ENCODE measurements around the gene MAPT. TPM values are rescaled to one million over a fixed set of nuclear protein-coding genes. Genes with fewer than 3 reads are reported as not detected.

Gene MAPT
- total RNA-seq, 6 experiments from 2014 or later: 0.11 to 0.43 (median 0.26) TPM

DNA sequence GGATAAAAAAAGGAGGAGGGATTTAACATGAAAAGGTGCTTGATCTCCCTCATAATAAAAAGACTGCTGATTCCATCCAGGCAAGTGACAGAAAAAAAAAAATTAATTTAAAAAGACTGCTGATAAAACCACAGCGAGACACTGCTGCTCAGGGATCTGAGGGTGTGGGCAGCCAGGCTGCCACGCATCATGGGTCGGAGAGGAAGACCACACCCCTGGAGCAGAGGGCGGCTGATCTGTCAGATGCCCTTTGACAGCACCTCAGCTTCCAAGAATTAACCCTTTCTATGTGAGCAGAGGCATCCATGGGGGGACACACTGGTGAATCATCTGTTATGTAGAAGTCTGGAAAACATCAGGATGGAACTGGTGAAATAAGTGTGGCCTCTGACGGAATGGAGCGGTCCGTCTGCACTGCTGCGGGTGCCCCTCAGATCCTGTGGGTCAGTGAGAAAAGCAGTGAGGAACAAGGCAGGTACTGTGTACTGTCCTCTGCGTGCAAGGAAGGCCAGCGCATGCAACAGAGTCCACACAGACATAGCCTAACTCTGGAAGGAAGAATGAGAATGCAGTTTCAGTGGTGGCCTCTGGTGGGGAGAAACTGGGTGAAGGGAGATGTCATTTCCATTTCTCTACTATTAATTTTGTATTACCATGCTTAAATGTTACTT is 19.8 kb downstream of the MAPT start:
- peaks cover 42% of the 10 kb centered on the region for H3K27me3 Mint-ChIP-seq (ENCODE audit: insufficient read depth)
- H3K9me3 Mint-ChIP-seq: peaks cover 9% of the 10 kb centered on the region
- no peak overlapping the region for H3K4me3 Mint-ChIP-seq
- no peak for DNase-seq
- H3K36me3 Mint-ChIP-seq (ENCODE audit: low read depth): 0 out of 2 replicates have a peak, but pooled peaks cover 4% of the 10 kb centered on the region
- no peaks in the 10 kb centered on the region for H3K4me1 Mint-ChIP-seq (ENCODE audit: low read depth)
- H3K27ac Mint-ChIP-seq: no peak overlapping the region
- TF ChIP-seq, protein P1, sequence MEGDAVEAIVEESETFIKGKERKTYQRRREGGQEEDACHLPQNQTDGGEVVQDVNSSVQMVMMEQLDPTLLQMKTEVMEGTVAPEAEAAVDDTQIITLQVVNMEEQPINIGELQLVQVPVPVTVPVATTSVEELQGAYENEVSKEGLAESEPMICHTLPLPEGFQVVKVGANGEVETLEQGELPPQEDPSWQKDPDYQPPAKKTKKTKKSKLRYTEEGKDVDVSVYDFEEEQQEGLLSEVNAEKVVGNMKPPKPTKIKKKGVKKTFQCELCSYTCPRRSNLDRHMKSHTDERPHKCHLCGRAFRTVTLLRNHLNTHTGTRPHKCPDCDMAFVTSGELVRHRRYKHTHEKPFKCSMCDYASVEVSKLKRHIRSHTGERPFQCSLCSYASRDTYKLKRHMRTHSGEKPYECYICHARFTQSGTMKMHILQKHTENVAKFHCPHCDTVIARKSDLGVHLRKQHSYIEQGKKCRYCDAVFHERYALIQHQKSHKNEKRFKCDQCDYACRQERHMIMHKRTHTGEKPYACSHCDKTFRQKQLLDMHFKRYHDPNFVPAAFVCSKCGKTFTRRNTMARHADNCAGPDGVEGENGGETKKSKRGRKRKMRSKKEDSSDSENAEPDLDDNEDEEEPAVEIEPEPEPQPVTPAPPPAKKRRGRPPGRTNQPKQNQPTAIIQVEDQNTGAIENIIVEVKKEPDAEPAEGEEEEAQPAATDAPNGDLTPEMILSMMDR (IDR thresholded peaks at IDR 0.05): no peak

DNA sequence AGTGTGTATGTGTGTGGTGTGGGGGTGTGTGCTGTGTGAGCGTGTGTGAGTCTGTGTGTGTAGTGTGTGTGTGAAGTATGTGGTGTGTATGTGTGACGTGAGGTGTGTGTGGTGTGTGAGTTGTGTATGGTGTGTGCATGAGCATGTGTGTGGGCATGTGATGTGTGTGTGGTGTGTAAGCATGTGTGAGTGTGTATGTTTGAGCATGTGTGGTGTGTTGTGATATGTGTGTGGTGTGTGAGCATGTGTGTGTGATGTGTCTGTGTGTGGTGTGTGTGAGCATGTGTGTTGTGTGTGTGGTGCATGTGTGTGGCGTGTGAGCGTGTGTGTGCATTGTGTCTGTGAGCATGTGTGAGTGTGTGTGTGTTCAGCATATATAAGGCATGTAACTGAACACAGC is 20.9 kb downstream of the MAPT start:
- Mint-ChIP-seq H3K4me3 (no peak overlapping the region), H3K27ac (no peak overlapping the region), H3K9me3 (peaks cover 9% of the 10 kb centered on the region), H3K27me3 (ENCODE audit: insufficient read depth) (peaks cover 47% of the 10 kb centered on the region), H3K36me3 (ENCODE audit: low read depth) (0 out of 2 replicates have a peak, but pooled peaks cover 4% of the 10 kb centered on the region), H3K4me1 (ENCODE audit: low read depth) (no peaks in the 10 kb centered on the region)
- TF ChIP-seq, protein P1 (IDR thresholded peaks at IDR 0.05): no peak
- no peak for DNase-seq

DNA sequence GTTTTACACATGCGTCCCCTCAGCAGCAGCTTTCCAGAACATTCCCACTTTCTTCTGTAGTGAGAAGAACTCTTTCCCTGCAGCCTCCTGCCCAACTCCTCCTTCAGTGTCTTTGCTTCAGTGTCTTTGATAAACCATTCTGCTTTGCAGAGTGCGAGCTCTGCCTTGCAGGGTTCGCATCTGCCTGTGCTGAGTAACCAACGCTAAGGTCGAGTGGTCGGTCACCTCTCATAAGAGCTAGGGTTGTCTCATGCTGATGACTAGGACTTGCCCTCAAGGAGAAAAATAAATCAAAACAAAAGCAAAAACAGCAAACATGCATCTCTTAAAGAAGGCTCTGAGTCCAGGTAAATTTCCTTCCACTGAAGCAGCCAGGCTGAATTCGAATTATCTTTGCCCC is 22.7 kb downstream of the MAPT start:
- H3K27me3 Mint-ChIP-seq (ENCODE audit: insufficient read depth): peaks cover 56% of the 10 kb centered on the region
- no peak for DNase-seq
- no peak overlapping the region for H3K27ac Mint-ChIP-seq
- H3K4me3 Mint-ChIP-seq: no peak overlapping the region
- H3K36me3 Mint-ChIP-seq (ENCODE audit: low read depth): 0 out of 2 replicates have a peak, but pooled peaks cover 3% of the 10 kb centered on the region
- TF ChIP-seq, protein P1 (IDR thresholded peaks at IDR 0.05): no peak
- no peaks in the 10 kb centered on the region for H3K4me1 Mint-ChIP-seq (ENCODE audit: low read depth)
- peaks cover 7% of the 10 kb centered on the region for H3K9me3 Mint-ChIP-seq

DNA sequence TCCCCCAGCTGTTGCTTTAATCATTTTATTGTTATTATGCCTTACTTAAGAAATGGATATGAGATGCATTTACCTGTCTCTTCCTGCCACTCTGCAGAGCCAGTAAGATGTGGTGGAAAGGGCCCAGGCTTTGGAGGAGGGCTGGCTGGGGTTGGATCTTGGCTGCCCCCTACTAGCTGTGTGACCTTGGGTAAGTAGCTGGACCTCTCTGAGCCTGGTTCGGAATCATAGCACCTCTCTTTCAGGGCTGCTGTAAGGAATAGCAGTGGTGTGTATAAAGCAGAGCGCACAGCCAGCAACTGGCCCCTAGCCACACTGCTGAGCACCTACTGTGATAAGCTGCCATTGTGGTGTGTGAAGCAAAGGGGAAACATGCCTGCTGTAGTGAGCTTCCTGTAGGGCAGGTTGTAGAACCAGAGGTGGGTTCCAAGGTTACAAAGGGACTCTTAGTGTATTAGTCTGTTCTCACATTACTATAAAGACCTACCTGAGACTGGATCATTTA is 23.9 kb downstream of the MAPT start:
- DNase-seq: no peak
- Mint-ChIP-seq H3K4me1 (ENCODE audit: low read depth) (no peaks in the 10 kb centered on the region; the same call in 1 of the 2 replicates), H3K36me3 (ENCODE audit: low read depth) (no peaks in the 10 kb centered on the region), H3K4me3 (no peak overlapping the region), H3K27me3 (ENCODE audit: insufficient read depth) (peaks cover 60% of the 10 kb centered on the region), H3K9me3 (no peaks in the 10 kb centered on the region), H3K27ac (no peak overlapping the region)
- TF ChIP-seq, protein P1 (IDR thresholded peaks at IDR 0.05): no peak

DNA sequence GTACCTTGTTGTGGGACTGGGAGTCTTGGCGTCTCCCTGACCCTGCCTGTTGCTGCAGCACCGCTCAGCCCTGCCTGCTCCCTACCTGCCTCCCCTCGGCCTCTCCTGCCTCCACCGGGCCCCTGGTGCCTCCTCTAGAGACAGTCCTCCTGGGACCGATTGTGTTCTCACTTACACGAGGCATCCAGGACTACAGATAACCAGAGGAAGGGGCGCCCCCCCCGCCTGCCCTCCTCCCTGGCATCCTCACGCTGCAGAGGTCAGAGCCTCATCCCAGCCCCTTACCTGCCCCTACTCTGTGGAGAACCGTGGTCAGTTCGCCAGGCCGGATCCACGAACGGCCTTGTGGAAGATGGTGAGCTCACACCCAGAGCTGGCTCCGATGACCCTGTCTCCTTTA is 24.8 kb downstream of the MAPT start:
- no peak overlapping the region for H3K4me3 Mint-ChIP-seq
- no peaks in the 10 kb centered on the region for H3K36me3 Mint-ChIP-seq (ENCODE audit: low read depth)
- DNase-seq: no peak
- no peaks in the 10 kb centered on the region for H3K9me3 Mint-ChIP-seq
- TF ChIP-seq, protein P1 (IDR thresholded peaks at IDR 0.05): no peak
- peaks cover 64% of the 10 kb centered on the region for H3K27me3 Mint-ChIP-seq (ENCODE audit: insufficient read depth)
- H3K4me1 Mint-ChIP-seq (ENCODE audit: low read depth): peaks cover 8% of the 10 kb centered on the region; the same call in 1 of the 2 replicates
- no peak overlapping the region for H3K27ac Mint-ChIP-seq
